ENCODE results near the gene SNX12.

DNA sequence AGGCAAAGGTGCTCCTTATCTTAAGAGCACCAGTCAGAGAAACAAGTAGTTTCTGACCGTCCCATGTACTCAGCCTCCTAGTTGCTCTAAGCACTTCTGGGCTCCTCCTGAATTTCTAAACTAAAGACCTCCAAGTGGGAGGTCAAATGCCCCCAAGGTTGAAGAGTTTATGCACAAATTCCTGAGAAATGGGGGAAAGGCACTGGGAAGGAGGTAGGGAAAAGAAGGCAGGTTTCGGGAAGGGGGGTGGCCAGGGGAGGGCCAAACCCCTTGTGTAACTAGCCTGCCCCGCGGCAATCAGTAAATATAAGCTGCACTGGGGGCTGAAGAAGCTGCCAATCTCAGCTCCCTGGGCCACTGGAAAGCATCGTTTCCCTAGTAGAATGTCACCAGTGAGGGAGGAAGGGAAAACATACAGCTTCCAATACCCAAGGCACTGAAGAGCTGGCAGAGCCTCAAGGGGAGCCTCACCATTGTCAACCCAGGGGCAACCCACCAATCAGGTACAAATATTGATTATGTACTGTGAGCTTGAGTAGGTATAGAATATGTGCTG, 30.9 kb upstream of the SNX12 start:
- TF ChIP-seq CTCF (IDR thresholded peaks at IDR 0.05 in 2 of 3, conservative IDR thresholded peaks at IDR 0.05 in 1 of 3; ENCODE audit: borderline replicate concordance in 1 of 3, insufficient read depth in 1 of 3, low read depth in 2 of 3, low read length in 2 of 3), result no peak
- TF ChIP-seq POLR2A (IDR thresholded peaks at IDR 0.05; ENCODE audit: borderline replicate concordance, extremely low read depth, insufficient read depth, insufficient read length), result no peak
- TF ChIP-seq, protein P1, sequence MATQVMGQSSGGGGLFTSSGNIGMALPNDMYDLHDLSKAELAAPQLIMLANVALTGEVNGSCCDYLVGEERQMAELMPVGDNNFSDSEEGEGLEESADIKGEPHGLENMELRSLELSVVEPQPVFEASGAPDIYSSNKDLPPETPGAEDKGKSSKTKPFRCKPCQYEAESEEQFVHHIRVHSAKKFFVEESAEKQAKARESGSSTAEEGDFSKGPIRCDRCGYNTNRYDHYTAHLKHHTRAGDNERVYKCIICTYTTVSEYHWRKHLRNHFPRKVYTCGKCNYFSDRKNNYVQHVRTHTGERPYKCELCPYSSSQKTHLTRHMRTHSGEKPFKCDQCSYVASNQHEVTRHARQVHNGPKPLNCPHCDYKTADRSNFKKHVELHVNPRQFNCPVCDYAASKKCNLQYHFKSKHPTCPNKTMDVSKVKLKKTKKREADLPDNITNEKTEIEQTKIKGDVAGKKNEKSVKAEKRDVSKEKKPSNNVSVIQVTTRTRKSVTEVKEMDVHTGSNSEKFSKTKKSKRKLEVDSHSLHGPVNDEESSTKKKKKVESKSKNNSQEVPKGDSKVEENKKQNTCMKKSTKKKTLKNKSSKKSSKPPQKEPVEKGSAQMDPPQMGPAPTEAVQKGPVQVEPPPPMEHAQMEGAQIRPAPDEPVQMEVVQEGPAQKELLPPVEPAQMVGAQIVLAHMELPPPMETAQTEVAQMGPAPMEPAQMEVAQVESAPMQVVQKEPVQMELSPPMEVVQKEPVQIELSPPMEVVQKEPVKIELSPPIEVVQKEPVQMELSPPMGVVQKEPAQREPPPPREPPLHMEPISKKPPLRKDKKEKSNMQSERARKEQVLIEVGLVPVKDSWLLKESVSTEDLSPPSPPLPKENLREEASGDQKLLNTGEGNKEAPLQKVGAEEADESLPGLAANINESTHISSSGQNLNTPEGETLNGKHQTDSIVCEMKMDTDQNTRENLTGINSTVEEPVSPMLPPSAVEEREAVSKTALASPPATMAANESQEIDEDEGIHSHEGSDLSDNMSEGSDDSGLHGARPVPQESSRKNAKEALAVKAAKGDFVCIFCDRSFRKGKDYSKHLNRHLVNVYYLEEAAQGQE (IDR thresholded peaks at IDR 0.05; ENCODE audit: low read depth), result no peak
- TF ChIP-seq SRF (IDR thresholded peaks at IDR 0.05; ENCODE audit: low read depth), result no peak

All from HCT116 (cell line).